ENCODE measurements around the gene CUL9. TPM values are rescaled to one million over a fixed set of nuclear protein-coding genes. Genes with fewer than 3 reads are reported as not detected.

Gene CUL9
- total RNA-seq, 2 donors from 2014 or later = 73.9 to 78.0 TPM

- ATAC-seq (no peak), DNase-seq (no peak)
- peak overlapping the region; percentile 4 for H3K4me3 Mint-ChIP-seq
- peaks cover 9% of the 10 kb centered on the region for H3K27me3 Mint-ChIP-seq
- H3K36me3 Mint-ChIP-seq (ENCODE audit: low read depth) = no peaks in the 10 kb centered on the region
- no peaks in the 10 kb centered on the region for H3K9me3 ChIP-seq (ENCODE audit: control insufficient read depth, low read length, poor library complexity, severe bottlenecking)
- H3K27ac Mint-ChIP-seq = no peak overlapping the region
- H3K4me1 Mint-ChIP-seq = peaks cover 13% of the 10 kb centered on the region
Observed at GRCh38 chr6:43231053-43231452, 49.1 kb downstream of the CUL9 start.

GRCh38 chr6:43231735-43232450 lies 49.9 kb downstream of the CUL9 start:
- ATAC-seq = no peak
- Mint-ChIP-seq H3K27ac (no peak overlapping the region), H3K4me1 (peaks cover 13% of the 10 kb centered on the region), H3K27me3 (peaks cover 17% of the 10 kb centered on the region), H3K4me3 (no peak overlapping the region), H3K36me3 (ENCODE audit: low read depth) (no peaks in the 10 kb centered on the region)
- no peak for DNase-seq
- H3K9me3 ChIP-seq (ENCODE audit: control insufficient read depth, low read length, poor library complexity, severe bottlenecking) = no peaks in the 10 kb centered on the region

DNA sequence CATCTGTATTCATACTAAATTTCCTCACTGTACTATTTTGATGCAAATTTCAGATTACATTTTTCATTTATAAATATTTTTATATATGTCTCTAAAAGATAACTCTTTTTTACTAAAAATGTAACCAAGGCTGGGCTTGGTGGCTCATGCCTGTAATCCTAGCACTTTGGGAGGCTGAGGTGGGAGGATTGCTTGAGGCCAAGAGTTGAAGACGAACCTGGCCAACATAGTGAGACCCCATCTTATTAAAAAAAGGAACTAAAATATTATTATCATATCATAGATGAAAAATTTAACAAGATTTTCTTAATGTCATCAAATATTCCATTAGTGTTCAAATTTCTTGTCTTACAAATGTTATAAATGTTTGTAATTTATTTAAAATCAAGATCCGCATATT lies 53.8 kb downstream of the CUL9 start:
- H3K36me3 Mint-ChIP-seq (ENCODE audit: low read depth) = no peaks in the 10 kb centered on the region
- H3K27ac Mint-ChIP-seq = no peak overlapping the region
- no peaks in the 10 kb centered on the region for H3K4me1 Mint-ChIP-seq
- DNase-seq (no peak), ATAC-seq (no peak)
- peaks cover 48% of the 10 kb centered on the region for H3K27me3 Mint-ChIP-seq
- H3K9me3 ChIP-seq (ENCODE audit: control insufficient read depth, low read length, poor library complexity, severe bottlenecking) = no peaks in the 10 kb centered on the region
- H3K4me3 Mint-ChIP-seq = no peak overlapping the region

DNA sequence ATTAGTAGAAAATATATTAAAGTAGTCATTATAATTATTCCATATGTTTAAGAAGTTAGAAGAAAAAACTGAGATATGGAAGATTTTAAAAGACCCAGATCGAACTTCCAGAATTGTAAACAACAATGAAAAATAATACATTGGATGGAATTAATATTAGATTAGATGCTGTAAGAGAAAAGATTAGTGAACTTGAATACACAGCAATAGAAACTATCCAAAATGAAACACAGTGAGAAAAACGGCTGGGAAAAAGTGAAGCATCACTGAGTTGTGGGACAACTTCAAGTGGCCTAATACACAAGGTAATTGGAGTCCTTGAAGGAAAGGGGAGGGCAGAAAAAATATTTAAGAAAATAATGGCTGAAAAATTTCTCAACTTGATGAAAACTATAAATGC lies 57.1 kb downstream of the CUL9 start:
- no peak overlapping the region for H3K27ac Mint-ChIP-seq
- no peak for DNase-seq
- H3K4me1 Mint-ChIP-seq = no peaks in the 10 kb centered on the region
- peaks cover 39% of the 10 kb centered on the region for H3K27me3 Mint-ChIP-seq
- ATAC-seq = no peak
- no peak overlapping the region for H3K4me3 Mint-ChIP-seq
- peaks cover 2% of the 10 kb centered on the region for H3K36me3 Mint-ChIP-seq (ENCODE audit: low read depth)
- H3K9me3 ChIP-seq (ENCODE audit: control insufficient read depth, low read length, poor library complexity, severe bottlenecking) = no peaks in the 10 kb centered on the region

GRCh38 chr6:43240950-43241349 lies 59.0 kb downstream of the CUL9 start:
- Mint-ChIP-seq H3K27me3 (peaks cover 39% of the 10 kb centered on the region), H3K4me1 (peaks cover under 1% of the 10 kb centered on the region), H3K27ac (no peak overlapping the region), H3K36me3 (ENCODE audit: low read depth) (peaks cover 2% of the 10 kb centered on the region), H3K4me3 (no peak overlapping the region)
- ATAC-seq = no peak
- no peaks in the 10 kb centered on the region for H3K9me3 ChIP-seq (ENCODE audit: control insufficient read depth, low read length, poor library complexity, severe bottlenecking)
- no peak for DNase-seq

GRCh38 chr6:43241446-43241845 lies 59.5 kb downstream of the CUL9 start:
- no peaks in the 10 kb centered on the region for H3K9me3 ChIP-seq (ENCODE audit: control insufficient read depth, low read length, poor library complexity, severe bottlenecking)
- Mint-ChIP-seq H3K4me3 (no peak overlapping the region), H3K4me1 (peaks cover 4% of the 10 kb centered on the region), H3K27me3 (peaks cover 36% of the 10 kb centered on the region), H3K27ac (no peak overlapping the region), H3K36me3 (ENCODE audit: low read depth) (peaks cover 2% of the 10 kb centered on the region)
- no peak for ATAC-seq
- DNase-seq = no peak

GRCh38 chr6:43242908-43243663 lies 61.1 kb downstream of the CUL9 start, which contains the start of gene TTBK1:
Gene TTBK1 (plus strand): TSS chr6:43243481. CDS start chr6:43246661, 3,180 bp downstream.
- peaks cover 16% of the 10 kb centered on the region for H3K4me1 Mint-ChIP-seq
- H3K27ac Mint-ChIP-seq = no peak within 1 kb of the TSS
- H3K27me3 Mint-ChIP-seq = peaks cover 20% of the 10 kb centered on the region
- no peaks in the 10 kb centered on the region for H3K9me3 ChIP-seq (ENCODE audit: control insufficient read depth, low read length, poor library complexity, severe bottlenecking)
- DNase-seq = peak in 2 of 3 donors; percentile 29 to 36
- peaks cover 2% of the 10 kb centered on the region for H3K36me3 Mint-ChIP-seq (ENCODE audit: low read depth)
- no peak for ATAC-seq
- H3K4me3 Mint-ChIP-seq = no peak within 1 kb of the TSS

DNA sequence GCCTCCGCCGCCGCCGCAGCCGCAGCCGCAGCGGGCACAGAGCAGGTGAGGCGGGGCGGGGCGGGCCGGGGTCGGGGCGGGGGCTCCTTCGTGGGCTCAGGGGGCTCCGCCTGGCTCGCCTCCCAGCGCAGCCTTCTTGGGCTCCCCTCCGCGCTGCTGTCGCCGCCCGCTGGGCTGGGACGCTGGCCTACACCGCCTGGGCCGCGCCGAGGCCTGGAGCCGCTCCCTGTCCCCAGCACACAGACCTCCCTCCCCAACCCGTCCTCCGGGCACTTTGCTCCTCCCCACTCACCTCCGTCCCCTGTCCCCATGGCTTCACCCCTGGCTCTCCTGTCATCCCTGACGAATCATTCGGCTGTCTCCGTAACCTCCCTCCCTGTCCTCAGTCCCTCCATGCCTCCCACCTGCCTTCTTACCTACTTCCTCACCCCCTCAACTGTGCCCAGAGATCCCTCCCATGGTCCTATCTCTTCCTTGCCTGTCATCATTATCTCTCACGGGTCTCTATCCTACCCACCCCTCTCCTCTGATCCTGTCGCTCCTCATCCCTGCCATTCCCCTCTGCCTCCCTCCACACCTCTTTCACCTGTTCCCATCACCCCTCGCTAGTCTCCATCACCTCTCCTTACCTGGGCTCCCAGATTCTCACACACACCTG lies 61.8 kb downstream of the CUL9 start:
- no peak for ATAC-seq
- Mint-ChIP-seq H3K27me3 (peaks cover 14% of the 10 kb centered on the region), H3K4me1 (peaks cover 16% of the 10 kb centered on the region), H3K36me3 (ENCODE audit: low read depth) (peaks cover 2% of the 10 kb centered on the region), H3K27ac (no peak overlapping the region), H3K4me3 (no peak overlapping the region)
- H3K9me3 ChIP-seq (ENCODE audit: control insufficient read depth, low read length, poor library complexity, severe bottlenecking) = no peaks in the 10 kb centered on the region
- no peak for DNase-seq

DNA sequence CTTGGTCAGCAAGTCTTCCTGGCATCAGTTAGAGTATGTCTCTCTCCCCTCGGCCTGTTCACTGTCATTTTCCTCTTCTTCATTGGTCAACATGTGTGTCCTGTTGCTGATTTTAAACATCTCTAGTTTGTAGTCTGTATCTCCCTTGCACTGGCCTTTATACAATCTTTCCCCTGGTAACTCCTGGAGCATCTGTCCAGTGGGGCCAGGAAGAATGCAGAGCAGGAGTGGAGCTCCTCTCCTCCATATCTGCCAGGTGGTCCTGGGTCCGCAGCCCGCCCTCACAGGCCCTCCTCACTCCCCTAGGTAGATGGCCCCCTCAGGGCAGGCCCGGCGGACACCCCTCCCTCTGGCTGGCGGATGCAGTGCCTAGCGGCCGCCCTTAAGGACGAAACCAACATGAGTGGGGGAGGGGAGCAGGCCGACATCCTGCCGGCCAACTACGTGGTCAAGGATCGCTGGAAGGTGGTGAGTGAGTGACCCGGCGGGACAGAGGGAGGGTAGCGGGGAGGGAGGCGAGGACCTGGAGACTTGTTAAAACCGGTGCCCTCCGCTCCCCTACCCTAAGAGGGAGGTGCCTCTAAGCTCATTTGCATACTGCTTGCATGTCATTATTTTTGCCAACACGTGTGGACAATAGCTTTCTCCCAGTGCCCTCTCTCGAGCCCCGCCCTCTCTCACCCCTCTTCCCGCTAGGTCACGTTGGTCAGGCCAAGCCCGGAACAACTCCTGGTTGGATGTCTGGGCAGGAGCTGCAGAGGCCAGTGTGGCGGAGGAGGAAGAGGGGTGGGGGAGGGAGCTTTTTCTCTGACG lies 64.5 kb downstream of the CUL9 start:
- H3K4me3 Mint-ChIP-seq = peak overlapping the region; percentile 89
- DNase-seq (no peak), ATAC-seq (peak; percentile 24)
- H3K27ac Mint-ChIP-seq = peak overlapping the region; percentile 94
- peaks cover 22% of the 10 kb centered on the region for H3K4me1 Mint-ChIP-seq
- peaks cover 2% of the 10 kb centered on the region for H3K36me3 Mint-ChIP-seq (ENCODE audit: low read depth)
- peaks cover 8% of the 10 kb centered on the region for H3K27me3 Mint-ChIP-seq
- no peaks in the 10 kb centered on the region for H3K9me3 ChIP-seq (ENCODE audit: control insufficient read depth, low read length, poor library complexity, severe bottlenecking)

- DNase-seq (peak; percentile 68 to 70 (median 68)), ATAC-seq (peak; percentile 92)
- peaks cover 17% of the 10 kb centered on the region for H3K27me3 Mint-ChIP-seq
- H3K36me3 Mint-ChIP-seq (ENCODE audit: low read depth) = no peaks in the 10 kb centered on the region
- H3K4me3 Mint-ChIP-seq = peak overlapping the region; percentile 89
- no peaks in the 10 kb centered on the region for H3K9me3 ChIP-seq (ENCODE audit: control insufficient read depth, low read length, poor library complexity, severe bottlenecking)
- peaks cover 22% of the 10 kb centered on the region for H3K4me1 Mint-ChIP-seq
- H3K27ac Mint-ChIP-seq = peak overlapping the region; percentile 94
Observed at GRCh38 chr6:43247114-43247999, 65.4 kb downstream of the CUL9 start.

DNA sequence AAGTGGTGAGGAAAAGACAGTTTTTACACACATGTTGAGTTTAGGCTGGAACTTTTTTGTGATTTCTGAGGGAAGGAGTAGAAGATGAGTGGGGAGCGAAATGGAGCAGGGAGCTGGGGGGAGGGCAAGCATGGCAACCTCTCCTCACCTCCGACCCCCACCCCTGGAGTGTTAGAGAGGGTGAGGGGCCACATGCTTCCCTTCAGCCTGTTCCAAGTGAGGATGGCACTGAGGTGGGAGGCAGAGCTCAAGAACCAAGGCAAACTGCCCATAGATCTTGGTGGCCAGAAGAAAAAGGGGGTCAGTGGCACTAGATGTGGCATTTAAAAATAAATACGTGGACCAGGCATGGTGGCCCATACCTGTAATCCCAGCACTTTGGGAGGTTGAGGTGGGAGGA lies 66.1 kb downstream of the CUL9 start:
- DNase-seq = no peak
- Mint-ChIP-seq H3K4me1 (peaks cover 26% of the 10 kb centered on the region), H3K27me3 (peaks cover 24% of the 10 kb centered on the region), H3K4me3 (peak overlapping the region; percentile 89), H3K36me3 (ENCODE audit: low read depth) (no peaks in the 10 kb centered on the region), H3K27ac (peak overlapping the region; percentile 94)
- no peaks in the 10 kb centered on the region for H3K9me3 ChIP-seq (ENCODE audit: control insufficient read depth, low read length, poor library complexity, severe bottlenecking)
- no peak for ATAC-seq

- ATAC-seq (no peak), DNase-seq (no peak)
- Mint-ChIP-seq H3K4me1 (peaks cover 26% of the 10 kb centered on the region), H3K27me3 (peaks cover 28% of the 10 kb centered on the region), H3K27ac (peak overlapping the region; percentile 32), H3K4me3 (no peak overlapping the region), H3K36me3 (ENCODE audit: low read depth) (no peaks in the 10 kb centered on the region)
- no peaks in the 10 kb centered on the region for H3K9me3 ChIP-seq (ENCODE audit: control insufficient read depth, low read length, poor library complexity, severe bottlenecking)
Observed at GRCh38 chr6:43248791-43249190, 66.8 kb downstream of the CUL9 start.
